Stimulated activated CD4-positive, alpha-beta T cell treated with anti-CD3 and anti-CD28 coated beads, Interleukin-15, amount 100 ng/mL, for 1 hour (primary cell): Measurements from ENCODE around the gene FRMD3.
"Not testable (repeated sequence)": the region's sequence is repeated elsewhere in the genome, so short reads cannot be mapped to it uniquely, and the experiment has no call there.

Experiments used
- DNase-seq, 2 donors: peaks; one replicate each; pipeline ENCODE4 v3.0.0-alpha.2; 2020; ENCODE audit warnings: low read depth in 1 of 2, low spot score in 1 of 2

The FRMD3 gene

GRCh38 chr9:83523684-83524083 is 14.5 kb downstream of the FRMD3 start:
- DNase-seq, result no peak

- DNase-seq, result no peak
These were observed 16.8 kb downstream of the FRMD3 start for GRCh38 chr9:83521411-83521810.

- DNase-seq, result no peak
These were observed 17.2 kb downstream of the FRMD3 start for GRCh38 chr9:83521011-83521410.

- DNase-seq, result no peak
These were observed 17.9 kb downstream of the FRMD3 start for GRCh38 chr9:83520292-83520691.

GRCh38 chr9:83517980-83518379 is 20.2 kb downstream of the FRMD3 start:
- DNase-seq, result not testable (repeated sequence)

GRCh38 chr9:83514767-83515166 is 23.4 kb downstream of the FRMD3 start:
- no peak for DNase-seq

- DNase-seq, result no peak
These were observed 25.6 kb downstream of the FRMD3 start for GRCh38 chr9:83512621-83513020.

GRCh38 chr9:83511051-83511450 is 27.1 kb downstream of the FRMD3 start:
- no peak for DNase-seq

- no peak for DNase-seq
These were observed 28.8 kb downstream of the FRMD3 start for GRCh38 chr9:83509402-83509801.

- DNase-seq, result no peak
These were observed 30.1 kb downstream of the FRMD3 start for GRCh38 chr9:83508067-83508466.

- DNase-seq, result no peak
These were observed 32.9 kb downstream of the FRMD3 start for GRCh38 chr9:83505282-83505681.

GRCh38 chr9:83503866-83504265 is 34.3 kb downstream of the FRMD3 start:
- DNase-seq, result no peak

GRCh38 chr9:83501565-83501964 is 36.6 kb downstream of the FRMD3 start:
- DNase-seq, result no peak

- no peak for DNase-seq
These were observed 40.8 kb downstream of the FRMD3 start for GRCh38 chr9:83497441-83497840.

- DNase-seq, result no peak
These were observed 46.2 kb downstream of the FRMD3 start for GRCh38 chr9:83491995-83492394.

- no peak for DNase-seq
These were observed 46.8 kb downstream of the FRMD3 start for GRCh38 chr9:83491413-83491812.

- DNase-seq, result no peak
These were observed 48.2 kb downstream of the FRMD3 start for GRCh38 chr9:83489961-83490360.

- no peak for DNase-seq
These were observed 53.2 kb downstream of the FRMD3 start for GRCh38 chr9:83484990-83485389.

GRCh38 chr9:83483223-83483622 is 55.0 kb downstream of the FRMD3 start:
- DNase-seq, result no peak

- no peak for DNase-seq
These were observed 58.4 kb downstream of the FRMD3 start for GRCh38 chr9:83479765-83480164.

- no peak for DNase-seq
These were observed 60.6 kb downstream of the FRMD3 start for GRCh38 chr9:83477571-83477970.

GRCh38 chr9:83477120-83477519 is 61.1 kb downstream of the FRMD3 start:
- no peak for DNase-seq

- DNase-seq, result no peak
These were observed 61.7 kb downstream of the FRMD3 start for GRCh38 chr9:83476513-83476912.

GRCh38 chr9:83475741-83476140 is 62.5 kb downstream of the FRMD3 start:
- DNase-seq, result no peak
